Measurements from ENCODE around the gene PTPRCAP.

Gene PTPRCAP

GRCh38 chr11:67396259-67396581, 41.3 kb downstream of the PTPRCAP start:
- TF ChIP-seq REST (IDR thresholded peaks at IDR 0.05; ENCODE audit: insufficient read depth in 1 of 2, low read depth in 2 of 2, low read length in 2 of 2) (no peak), SIN3A (IDR thresholded peaks at IDR 0.05; ENCODE audit: borderline replicate concordance, insufficient read depth, low read length) (no peak), TAF1 (IDR thresholded peaks at IDR 0.05; ENCODE audit: borderline replicate concordance, insufficient read depth, low read length) (no peak), POLR2AphosphoS5 (IDR thresholded peaks at IDR 0.05; ENCODE audit: low read depth, low read length) (no peak), FOXP2 (optimal IDR thresholded peaks at IDR 0.05; ENCODE audit: borderline replicate concordance, extremely low read depth, extremely low read length, insufficient read depth) (no peak)

- TF ChIP-seq POLR2AphosphoS5 (IDR thresholded peaks at IDR 0.05; ENCODE audit: low read depth, low read length) (no peak), FOXP2 (optimal IDR thresholded peaks at IDR 0.05; ENCODE audit: borderline replicate concordance, extremely low read depth, extremely low read length, insufficient read depth) (no peak)
Observed at GRCh38 chr11:67395555-67396258, 41.8 kb downstream of the PTPRCAP start.

GRCh38 chr11:67393990-67394389, 43.5 kb downstream of the PTPRCAP start:
- TF ChIP-seq REST (IDR thresholded peaks at IDR 0.05; ENCODE audit: insufficient read depth in 1 of 2, low read depth in 2 of 2, low read length in 2 of 2), result no peak
- no peak for TF ChIP-seq FOXP2 (optimal IDR thresholded peaks at IDR 0.05; ENCODE audit: borderline replicate concordance, extremely low read depth, extremely low read length, insufficient read depth)
- no peak for TF ChIP-seq POLR2AphosphoS5 (IDR thresholded peaks at IDR 0.05; ENCODE audit: low read depth, low read length)
- TF ChIP-seq SIN3A (IDR thresholded peaks at IDR 0.05; ENCODE audit: borderline replicate concordance, insufficient read depth, low read length), result no peak
- no peak for TF ChIP-seq TAF1 (IDR thresholded peaks at IDR 0.05; ENCODE audit: borderline replicate concordance, insufficient read depth, low read length)

GRCh38 chr11:67393437-67393836, 44.0 kb downstream of the PTPRCAP start:
- TF ChIP-seq REST (IDR thresholded peaks at IDR 0.05; ENCODE audit: insufficient read depth in 1 of 2, low read depth in 2 of 2, low read length in 2 of 2) (no peak), POLR2AphosphoS5 (IDR thresholded peaks at IDR 0.05; ENCODE audit: low read depth, low read length) (no peak), FOXP2 (optimal IDR thresholded peaks at IDR 0.05; ENCODE audit: borderline replicate concordance, extremely low read depth, extremely low read length, insufficient read depth) (no peak), SIN3A (IDR thresholded peaks at IDR 0.05; ENCODE audit: borderline replicate concordance, insufficient read depth, low read length) (no peak), TAF1 (IDR thresholded peaks at IDR 0.05; ENCODE audit: borderline replicate concordance, insufficient read depth, low read length) (no peak)

- TF ChIP-seq POLR2AphosphoS5 (IDR thresholded peaks at IDR 0.05; ENCODE audit: low read depth, low read length) (no peak), FOXP2 (optimal IDR thresholded peaks at IDR 0.05; ENCODE audit: borderline replicate concordance, extremely low read depth, extremely low read length, insufficient read depth) (no peak), REST (IDR thresholded peaks at IDR 0.05; ENCODE audit: insufficient read depth in 1 of 2, low read depth in 2 of 2, low read length in 2 of 2) (no peak)
Observed at GRCh38 chr11:67392183-67392715, 45.2 kb downstream of the PTPRCAP start.
